Epithelial cell of proximal tubule (primary cell): ENCODE measurements around the gene GNAT1. TPM values are rescaled to one million over a fixed set of nuclear protein-coding genes. Genes with fewer than 3 reads are reported as not detected.
A peak's percentile ranks its signal among the peaks of the same experiment; 100 is the strongest.

Source experiments
- DNase-seq: peaks from one replicate; pipeline ENCODE4 v3.0.0-alpha.2; 2011; ENCODE audit warnings: low read depth
- H3K4me3 ChIP-seq: 2 replicates; pipeline ENCODE4 v1.5.1; 2011; ENCODE audit warnings: low read depth, mild to moderate bottlenecking, low read length
- total RNA-seq: library from RNA; depleted of rRNA; stranded (reverse); fragments of >200 nt; gene quantifications from 2 replicates; pipeline ENCODE4 v1.2.3, GENCODE V29; 2015
- TF ChIP-seq, protein P1 (sequence below): conservative IDR thresholded peaks from 2 replicates; pipeline ENCODE4 v1.5.1; 2012; ENCODE audit warnings: low read depth, mild to moderate bottlenecking, low read length

GNAT1 gene
- total RNA-seq, 1 donor from 2014 or later, result not detected

DNA sequence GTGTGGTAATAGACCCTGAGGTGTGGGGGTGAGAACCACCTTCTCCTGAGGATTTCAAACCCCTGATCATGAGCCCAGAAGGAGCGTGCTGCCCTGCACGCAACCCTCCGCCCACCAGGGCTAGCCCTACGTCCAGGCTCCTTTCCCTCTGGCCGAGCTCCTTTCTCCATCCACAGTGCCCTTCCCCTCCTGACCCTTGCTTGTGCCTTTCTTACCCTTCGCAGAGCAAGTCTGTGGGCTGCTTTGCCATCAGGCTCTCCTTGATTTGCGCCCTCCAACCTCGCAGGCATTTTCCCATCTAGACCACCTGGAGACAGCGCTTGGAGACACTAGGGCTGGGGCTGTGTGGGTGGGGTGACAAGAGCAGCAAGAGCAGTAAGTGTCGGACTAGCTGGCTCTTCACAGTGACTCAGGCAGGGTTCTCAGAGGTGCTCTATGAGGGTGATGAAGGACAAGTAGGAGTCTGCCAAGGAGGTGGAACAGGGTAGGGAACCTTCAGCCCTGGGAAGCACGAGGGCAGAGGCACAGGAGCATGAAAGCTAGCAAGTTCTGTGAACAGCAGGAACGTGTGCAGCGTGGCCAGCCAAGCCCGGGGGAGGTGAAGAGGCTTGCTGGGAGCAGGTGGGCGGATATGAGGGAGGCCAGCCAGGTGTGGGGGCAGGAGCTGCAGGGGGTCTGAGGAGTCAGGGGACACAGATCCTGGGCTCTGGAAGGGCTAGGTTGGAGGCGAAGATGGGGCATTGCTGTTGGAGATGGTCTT, 11.1 kb downstream of the GNAT1 start:
- H3K4me3 ChIP-seq, result no peak overlapping the region
- no peak for DNase-seq
- TF ChIP-seq, protein P1, sequence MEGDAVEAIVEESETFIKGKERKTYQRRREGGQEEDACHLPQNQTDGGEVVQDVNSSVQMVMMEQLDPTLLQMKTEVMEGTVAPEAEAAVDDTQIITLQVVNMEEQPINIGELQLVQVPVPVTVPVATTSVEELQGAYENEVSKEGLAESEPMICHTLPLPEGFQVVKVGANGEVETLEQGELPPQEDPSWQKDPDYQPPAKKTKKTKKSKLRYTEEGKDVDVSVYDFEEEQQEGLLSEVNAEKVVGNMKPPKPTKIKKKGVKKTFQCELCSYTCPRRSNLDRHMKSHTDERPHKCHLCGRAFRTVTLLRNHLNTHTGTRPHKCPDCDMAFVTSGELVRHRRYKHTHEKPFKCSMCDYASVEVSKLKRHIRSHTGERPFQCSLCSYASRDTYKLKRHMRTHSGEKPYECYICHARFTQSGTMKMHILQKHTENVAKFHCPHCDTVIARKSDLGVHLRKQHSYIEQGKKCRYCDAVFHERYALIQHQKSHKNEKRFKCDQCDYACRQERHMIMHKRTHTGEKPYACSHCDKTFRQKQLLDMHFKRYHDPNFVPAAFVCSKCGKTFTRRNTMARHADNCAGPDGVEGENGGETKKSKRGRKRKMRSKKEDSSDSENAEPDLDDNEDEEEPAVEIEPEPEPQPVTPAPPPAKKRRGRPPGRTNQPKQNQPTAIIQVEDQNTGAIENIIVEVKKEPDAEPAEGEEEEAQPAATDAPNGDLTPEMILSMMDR, result no peak

DNA sequence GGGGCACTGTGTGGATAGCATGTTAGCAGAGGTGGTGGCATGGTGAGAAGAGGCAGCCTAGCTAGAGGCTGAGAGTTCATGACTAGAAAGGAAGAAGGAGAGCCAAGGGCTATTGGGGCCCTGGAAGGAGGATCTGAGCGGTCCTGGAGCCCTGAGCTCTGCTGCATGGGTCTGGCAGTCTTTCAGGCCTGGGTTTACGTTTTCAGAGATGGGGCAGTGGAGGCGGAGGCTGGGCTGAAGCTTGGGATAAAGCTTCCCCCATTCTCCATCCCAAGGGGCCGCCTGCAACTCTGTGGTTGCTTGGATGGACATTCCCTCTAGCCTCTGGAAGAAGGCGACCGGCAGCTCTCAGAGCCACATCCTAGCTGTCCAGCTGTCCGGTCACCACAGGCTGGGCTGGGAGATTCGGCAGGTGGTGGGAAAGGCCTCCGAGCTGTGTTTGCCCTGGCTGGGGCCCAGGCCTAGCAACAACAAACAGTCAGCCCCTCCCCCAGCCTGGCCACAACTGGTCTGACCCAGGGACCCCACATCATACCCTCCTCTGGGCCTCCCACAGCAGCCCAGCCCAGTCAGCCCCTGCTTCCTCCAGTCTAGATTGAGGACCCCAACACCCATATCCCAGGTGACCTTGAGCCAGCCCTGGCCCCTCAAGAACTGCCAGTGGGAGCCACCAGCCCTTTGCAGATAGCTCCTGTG, 11.9 kb downstream of the GNAT1 start:
- no peak overlapping the region for H3K4me3 ChIP-seq
- no peak for DNase-seq
- TF ChIP-seq, protein P1, result no peak

- no peak for DNase-seq
- no peak overlapping the region for H3K4me3 ChIP-seq
- TF ChIP-seq, protein P1, result no peak
These were observed 12.7 kb downstream of the GNAT1 start for GRCh38 chr3:50203809-50204803.

GRCh38 chr3:50204804-50205412, 13.5 kb downstream of the GNAT1 start, which contains the start of gene SLC38A3:
SLC38A3 (plus strand) TSS chr3:50205271; CDS start chr3:50214200, 8,929 bp downstream.
- TF ChIP-seq, protein P1, result no peak
- peak within 1 kb of the TSS; percentile 34 for H3K4me3 ChIP-seq
- no peak for DNase-seq

- TF ChIP-seq, protein P1, result no peak
- no peak for DNase-seq
- H3K4me3 ChIP-seq, result peak overlapping the region; percentile 34
These were observed 14.2 kb downstream of the GNAT1 start for GRCh38 chr3:50205413-50206276.
